ENCODE data around the gene POLR3B.

- TF ChIP-seq, protein P1, sequence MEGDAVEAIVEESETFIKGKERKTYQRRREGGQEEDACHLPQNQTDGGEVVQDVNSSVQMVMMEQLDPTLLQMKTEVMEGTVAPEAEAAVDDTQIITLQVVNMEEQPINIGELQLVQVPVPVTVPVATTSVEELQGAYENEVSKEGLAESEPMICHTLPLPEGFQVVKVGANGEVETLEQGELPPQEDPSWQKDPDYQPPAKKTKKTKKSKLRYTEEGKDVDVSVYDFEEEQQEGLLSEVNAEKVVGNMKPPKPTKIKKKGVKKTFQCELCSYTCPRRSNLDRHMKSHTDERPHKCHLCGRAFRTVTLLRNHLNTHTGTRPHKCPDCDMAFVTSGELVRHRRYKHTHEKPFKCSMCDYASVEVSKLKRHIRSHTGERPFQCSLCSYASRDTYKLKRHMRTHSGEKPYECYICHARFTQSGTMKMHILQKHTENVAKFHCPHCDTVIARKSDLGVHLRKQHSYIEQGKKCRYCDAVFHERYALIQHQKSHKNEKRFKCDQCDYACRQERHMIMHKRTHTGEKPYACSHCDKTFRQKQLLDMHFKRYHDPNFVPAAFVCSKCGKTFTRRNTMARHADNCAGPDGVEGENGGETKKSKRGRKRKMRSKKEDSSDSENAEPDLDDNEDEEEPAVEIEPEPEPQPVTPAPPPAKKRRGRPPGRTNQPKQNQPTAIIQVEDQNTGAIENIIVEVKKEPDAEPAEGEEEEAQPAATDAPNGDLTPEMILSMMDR (conservative IDR thresholded peaks at IDR 0.05; ENCODE audit: low read depth, low read length): no peak
- TF ChIP-seq EZH2 (IDR thresholded peaks at IDR 0.05; ENCODE audit: borderline replicate concordance, low read depth, low read length, poor library complexity, severe bottlenecking): no peak
Observed at GRCh38 chr12:106321139-106321850, 36.3 kb upstream of the POLR3B start.
